NCI-H2107 treated with DMSO at 0.1 percent for 48 hours (cell line): ENCODE measurements around the gene RNF38.
"Not testable (repeated sequence)": the region's sequence is repeated elsewhere in the genome, so short reads cannot be mapped to it uniquely, and the experiment has no call there.

Experiments used
- DNase-seq: peaks from one replicate; lab custom pipeline; 2025; ENCODE audit not compliant: unreplicated experiment; lab: John Stamatoyannopoulos, UW

Gene RNF38

GRCh38 chr9:36297798-36298197 is 102.3 kb downstream of the RNF38 start:
- DNase-seq, result no peak

GRCh38 chr9:36294996-36295395 is 105.1 kb downstream of the RNF38 start:
- not testable (repeated sequence) for DNase-seq

GRCh38 chr9:36293918-36294317 is 106.2 kb downstream of the RNF38 start:
- no peak for DNase-seq

- DNase-seq, result no peak
Observed at GRCh38 chr9:36293171-36293570, 106.9 kb downstream of the RNF38 start.

- DNase-seq, result no peak
Observed at GRCh38 chr9:36292641-36293040, 107.4 kb downstream of the RNF38 start.

- DNase-seq, result no peak
Observed at GRCh38 chr9:36290996-36291395, 109.1 kb downstream of the RNF38 start.

GRCh38 chr9:36289836-36290435 is 110.1 kb downstream of the RNF38 start:
- no peak for DNase-seq

GRCh38 chr9:36288070-36288469 is 112.0 kb downstream of the RNF38 start:
- DNase-seq, result no peak
